Measurements from ENCODE around the gene AKT1S1.
"Not testable (repeated sequence)": the region's sequence is repeated elsewhere in the genome, so short reads cannot be mapped to it uniquely, and the experiment has no call there.

AKT1S1 gene

DNA sequence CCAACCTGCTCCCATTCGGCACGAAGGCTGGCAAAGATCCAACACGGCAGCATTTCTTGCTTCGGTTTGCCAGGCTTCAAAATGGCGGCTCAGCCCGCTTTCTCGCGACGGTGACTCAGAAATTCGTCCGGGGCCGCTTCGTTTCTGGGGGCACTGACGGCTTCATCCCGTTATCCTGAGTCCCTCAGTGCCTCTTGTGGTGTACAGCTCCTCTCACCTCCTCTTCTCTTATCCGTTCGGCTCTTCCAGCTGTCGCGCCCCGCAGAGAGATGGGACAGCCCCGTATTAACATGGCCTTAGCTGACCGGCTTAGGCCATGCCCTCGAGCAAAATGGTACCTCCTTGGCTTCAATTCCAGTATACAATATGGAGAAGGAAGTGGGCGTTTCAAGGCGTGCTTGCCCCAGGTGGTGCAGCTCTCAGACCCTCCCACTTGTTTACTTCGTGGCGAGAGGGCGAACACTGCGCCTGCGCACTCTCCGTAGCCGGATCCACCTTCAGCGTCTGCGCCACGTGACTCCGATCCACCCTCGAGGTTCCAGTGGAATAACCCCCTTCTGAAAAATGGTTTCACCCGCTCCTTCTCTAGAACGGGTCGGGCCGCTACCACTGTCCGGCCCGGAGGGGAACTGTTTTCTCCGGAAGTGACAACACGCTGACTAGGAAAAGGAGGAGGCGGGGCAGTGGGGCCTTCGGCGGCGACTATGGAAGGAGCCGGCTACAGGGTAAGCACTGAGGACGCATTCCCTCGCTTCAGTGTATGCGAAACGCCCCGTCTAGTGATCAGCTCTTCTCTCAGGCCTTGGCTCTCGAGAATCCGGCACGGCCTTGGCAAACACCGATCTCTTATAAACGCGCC, at the start of gene AKT1S1, which contains the start of gene TBC1D17:
TSS of gene AKT1S1 (minus strand) at position 336 of the 859 bp plus-strand sequence. CDS start 4,060 bp downstream, outside the sequence.
TSS of gene TBC1D17 (plus strand) at position 683 of the 859 bp plus-strand sequence. CDS start at position 705, 22 bp downstream.
- DNase-seq (ENCODE audit: extremely low spot score): peak; percentile 90
- TF ChIP-seq NFRKB (IDR thresholded peaks at IDR 0.05) (no peak), L3MBTL2 (conservative IDR thresholded peaks at IDR 0.05) (peak; percentile 24), FOXK2 (IDR thresholded peaks at IDR 0.05) (peak; percentile 100), ELF4 (IDR thresholded peaks at IDR 0.05) (peak; percentile 45; the same call in 1 of the 2 replicates)
- CTCF ChIA-PET: no interaction called here
- POLR2A ChIA-PET: interaction anchor here (0.8 to 3.5 kb wide), 14 partner anchors 9 to 201 kb away, joined by 3 to 26 read pairs (median 6); partner anchors contain the start of genes ATF5, FUZ, NUP62 and PTOV1

DNA sequence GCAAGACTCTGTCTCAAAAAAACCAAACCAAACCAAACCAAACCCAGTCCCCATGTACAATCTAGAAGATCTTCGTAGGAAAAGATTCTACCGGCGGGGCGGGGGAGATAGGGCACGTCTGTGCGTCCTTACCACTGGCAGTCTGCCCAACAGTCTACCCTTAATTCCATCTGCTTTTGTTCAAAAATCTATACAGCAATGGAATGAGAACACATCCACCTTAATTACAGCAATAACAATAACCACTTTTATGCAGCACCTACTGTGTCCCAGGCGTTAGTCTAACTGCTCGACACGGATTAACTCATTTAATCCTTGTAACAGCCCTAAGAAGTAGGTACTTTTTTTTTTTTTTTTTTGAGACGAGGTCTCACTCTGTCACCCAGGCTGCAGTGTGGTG, 49.4 kb upstream of the AKT1S1 start:
- CTCF ChIA-PET: no interaction called here
- POLR2A ChIA-PET: no interaction called here
- TF ChIP-seq BHLHE40 (IDR thresholded peaks at IDR 0.05; ENCODE audit: borderline replicate concordance) (no peak), ELF4 (IDR thresholded peaks at IDR 0.05) (no peak), NFRKB (IDR thresholded peaks at IDR 0.05) (no peak), CTBP1 (IDR thresholded peaks at IDR 0.05; ENCODE audit: borderline replicate concordance) (no peak), ZNF384 (IDR thresholded peaks at IDR 0.05) (no peak), LEF1 (IDR thresholded peaks at IDR 0.05; ENCODE audit: borderline replicate concordance) (no peak), FOXK2 (IDR thresholded peaks at IDR 0.05) (no peak), FOXM1 (IDR thresholded peaks at IDR 0.05; ENCODE audit: borderline replicate concordance) (no peak), L3MBTL2 (conservative IDR thresholded peaks at IDR 0.05) (no peak)
- TF ChIP-seq, protein P1, sequence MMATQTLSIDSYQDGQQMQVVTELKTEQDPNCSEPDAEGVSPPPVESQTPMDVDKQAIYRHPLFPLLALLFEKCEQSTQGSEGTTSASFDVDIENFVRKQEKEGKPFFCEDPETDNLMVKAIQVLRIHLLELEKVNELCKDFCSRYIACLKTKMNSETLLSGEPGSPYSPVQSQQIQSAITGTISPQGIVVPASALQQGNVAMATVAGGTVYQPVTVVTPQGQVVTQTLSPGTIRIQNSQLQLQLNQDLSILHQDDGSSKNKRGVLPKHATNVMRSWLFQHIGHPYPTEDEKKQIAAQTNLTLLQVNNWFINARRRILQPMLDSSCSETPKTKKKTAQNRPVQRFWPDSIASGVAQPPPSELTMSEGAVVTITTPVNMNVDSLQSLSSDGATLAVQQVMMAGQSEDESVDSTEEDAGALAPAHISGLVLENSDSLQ (IDR thresholded peaks at IDR 0.05): no peak
- DNase-seq (ENCODE audit: extremely low spot score): no peak

DNA sequence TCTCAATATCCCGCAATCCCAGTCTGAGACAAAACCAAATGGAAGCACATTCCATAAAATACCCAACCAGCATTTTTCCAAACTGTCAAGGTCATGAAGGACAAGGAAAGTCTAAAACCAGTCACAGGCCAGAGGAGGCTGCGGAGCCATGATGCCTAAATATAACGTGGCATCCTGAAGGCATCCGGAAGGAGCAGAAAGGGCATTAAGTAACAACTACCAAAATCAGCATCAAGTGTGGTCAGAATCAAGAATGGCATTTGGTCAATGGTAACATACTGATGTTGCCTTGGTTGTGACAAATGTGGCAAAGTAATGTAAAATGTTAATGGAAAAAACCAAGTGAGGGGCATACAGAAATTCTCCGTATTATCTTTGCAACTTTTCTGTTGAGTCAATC, 48.3 kb upstream of the AKT1S1 start:
- TF ChIP-seq ZNF384 (IDR thresholded peaks at IDR 0.05) (no peak), SUZ12 (IDR thresholded peaks at IDR 0.05) (no peak), ARNT (IDR thresholded peaks at IDR 0.05) (no peak), LEF1 (IDR thresholded peaks at IDR 0.05; ENCODE audit: borderline replicate concordance) (no peak), L3MBTL2 (conservative IDR thresholded peaks at IDR 0.05) (no peak), HDGF (IDR thresholded peaks at IDR 0.05; ENCODE audit: borderline replicate concordance) (no peak), BHLHE40 (IDR thresholded peaks at IDR 0.05; ENCODE audit: borderline replicate concordance) (no peak), SP1 (IDR thresholded peaks at IDR 0.05) (no peak)
- DNase-seq (ENCODE audit: extremely low spot score): no peak
- CTCF ChIA-PET: no interaction called here
- POLR2A ChIA-PET: no interaction called here

DNA sequence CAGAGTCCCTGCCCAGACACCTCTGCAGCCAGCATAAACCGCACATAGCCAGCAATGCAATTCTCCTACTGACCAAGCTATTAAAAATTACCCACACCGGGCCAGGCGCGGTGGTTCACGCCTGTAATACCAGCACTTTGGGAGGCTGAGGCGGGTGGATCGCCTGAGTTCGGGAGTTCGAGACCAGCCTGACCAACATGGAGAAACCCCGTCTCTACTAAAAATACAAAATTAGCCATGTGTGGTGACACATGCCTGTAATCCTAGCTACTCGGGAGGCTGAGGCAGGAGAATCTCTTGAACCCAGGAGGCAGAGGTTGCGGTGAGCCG, 47.7 kb upstream of the AKT1S1 start:
- POLR2A ChIA-PET: interaction anchor here (1.4 kb wide), 1 partner anchor 56 kb away, joined by 3 read pairs; no protein-coding TSS in a partner anchor
- DNase-seq (ENCODE audit: extremely low spot score); CTCF ChIA-PET: not testable (repeated sequence)

DNA sequence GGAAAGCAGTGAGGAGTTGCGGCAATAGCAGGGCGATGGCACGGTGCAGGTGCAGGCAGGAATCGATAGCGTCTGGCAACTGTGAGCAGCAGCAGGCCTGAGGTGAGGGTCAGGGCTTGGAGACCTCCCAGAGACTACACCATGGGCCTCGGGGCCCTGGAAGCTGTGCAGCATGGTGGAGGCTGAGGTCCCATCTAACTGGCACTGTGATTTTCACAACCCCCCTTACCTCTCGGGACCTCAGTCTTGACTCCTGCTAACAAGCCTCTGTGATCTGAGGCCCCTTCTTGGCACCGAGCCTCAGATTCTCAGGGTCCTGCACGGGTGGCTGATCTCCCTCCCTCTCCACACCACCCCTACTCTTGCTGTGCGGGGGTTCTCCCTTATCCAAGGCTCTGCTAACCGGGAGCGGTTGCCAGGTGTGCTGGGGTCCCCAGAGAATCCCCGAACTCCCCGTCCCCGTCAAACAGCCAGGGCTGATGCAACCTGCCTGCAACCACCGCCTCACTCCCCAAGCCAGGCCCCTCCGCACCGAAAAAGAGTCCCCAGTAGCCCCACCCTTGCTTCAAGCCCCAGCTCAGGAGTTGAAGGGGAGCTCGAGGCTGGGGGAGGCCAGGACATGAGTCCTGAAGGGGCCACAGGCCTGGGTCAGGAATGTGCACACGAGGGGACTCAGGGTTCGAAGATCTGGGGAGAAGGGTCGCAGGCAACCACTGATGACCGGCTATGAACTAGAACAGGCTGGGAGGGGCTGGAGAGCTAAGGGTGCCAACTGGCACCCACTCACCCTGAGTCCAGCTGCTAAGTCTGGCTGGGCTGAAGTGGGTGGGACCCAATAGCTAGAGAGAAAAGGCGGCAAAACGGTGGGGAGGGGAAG, 47.1 kb upstream of the AKT1S1 start:
- ChIA-PET CTCF (no interaction called here), POLR2A (interaction anchor here (1.4 kb wide), 1 partner anchor 55 kb away, joined by 3 read pairs; no protein-coding TSS in a partner anchor)
- DNase-seq (ENCODE audit: extremely low spot score): no peak
- no peak for TF ChIP-seq SUZ12 (IDR thresholded peaks at IDR 0.05)
- TF ChIP-seq L3MBTL2 (conservative IDR thresholded peaks at IDR 0.05): no peak
- no peak for TF ChIP-seq FOXM1 (IDR thresholded peaks at IDR 0.05; ENCODE audit: borderline replicate concordance)

DNA sequence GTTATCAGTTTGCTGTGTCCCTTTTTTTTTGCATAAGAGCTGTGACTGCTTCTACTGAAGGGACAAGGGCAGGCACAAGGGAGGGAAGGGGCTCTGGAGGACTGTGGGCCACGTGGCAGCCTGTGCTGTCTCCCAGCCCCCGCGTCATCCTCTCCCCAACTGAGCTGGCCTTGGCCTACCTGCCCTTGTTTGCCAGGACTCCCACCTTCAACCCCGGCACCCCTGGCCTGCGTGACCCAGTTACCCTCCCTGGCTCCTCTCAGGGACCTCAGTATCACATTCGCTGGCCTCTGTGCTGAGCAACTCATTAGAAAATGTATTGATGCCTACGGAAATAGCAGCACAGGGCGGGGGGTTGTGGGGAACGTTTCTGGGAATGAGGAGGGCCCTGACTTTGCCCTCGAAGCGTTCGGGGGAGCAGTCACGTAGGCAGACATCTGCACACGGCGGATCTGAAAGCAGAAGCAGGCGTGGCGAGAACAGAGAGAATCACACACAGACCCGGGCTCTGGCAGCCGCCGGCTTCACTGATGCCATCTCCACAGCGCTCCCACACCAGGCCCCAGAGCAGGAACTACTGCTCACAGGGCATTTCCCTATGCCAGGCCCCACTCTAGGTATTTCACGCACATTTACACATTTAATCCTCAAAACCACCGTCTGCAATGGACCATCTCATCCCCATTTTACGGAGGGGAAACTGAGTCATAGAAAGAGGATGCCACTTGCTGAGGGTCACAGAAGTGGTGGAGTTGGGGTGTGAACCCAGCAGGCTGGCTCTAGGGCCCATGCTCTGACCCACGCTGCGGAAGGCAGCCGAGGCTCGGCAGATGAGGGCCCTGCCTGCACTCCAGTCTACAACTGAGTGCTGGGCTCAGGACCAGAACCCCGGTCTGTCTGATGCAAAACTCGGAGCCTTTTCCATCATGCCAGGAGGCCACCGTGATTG, 46.2 kb upstream of the AKT1S1 start:
- TF ChIP-seq CTBP1 (IDR thresholded peaks at IDR 0.05; ENCODE audit: borderline replicate concordance): no peak
- no peak for TF ChIP-seq HDGF (IDR thresholded peaks at IDR 0.05; ENCODE audit: borderline replicate concordance)
- no peak for TF ChIP-seq FOXM1 (IDR thresholded peaks at IDR 0.05; ENCODE audit: borderline replicate concordance)
- no peak for TF ChIP-seq TARDBP (IDR thresholded peaks at IDR 0.05)
- no peak for TF ChIP-seq ZNF384 (IDR thresholded peaks at IDR 0.05)
- TF ChIP-seq ELF4 (IDR thresholded peaks at IDR 0.05): no peak
- no peak for TF ChIP-seq SUZ12 (IDR thresholded peaks at IDR 0.05)
- TF ChIP-seq BHLHE40 (IDR thresholded peaks at IDR 0.05; ENCODE audit: borderline replicate concordance): no peak
- no peak for TF ChIP-seq ARNT (IDR thresholded peaks at IDR 0.05)
- no peak for TF ChIP-seq SP1 (IDR thresholded peaks at IDR 0.05)
- no peak for TF ChIP-seq L3MBTL2 (conservative IDR thresholded peaks at IDR 0.05)
- DNase-seq (ENCODE audit: extremely low spot score): no peak
- CTCF ChIA-PET: no interaction called here
- POLR2A ChIA-PET: interaction anchor here (1.1 kb wide), 1 partner anchor 34 kb away, joined by 3 read pairs; no protein-coding TSS in a partner anchor

Data from HEK293T (cell line).